ENCODE data around the gene NAPSA.

The NAPSA gene

GRCh38 chr19:50314724-50315708, 50.4 kb downstream of the NAPSA start:
- no peaks in the 10 kb centered on the region for H3K79me2 ChIP-seq (ENCODE audit: control insufficient read depth, low read length)
- TF ChIP-seq CTCF (IDR thresholded peaks at IDR 0.05; ENCODE audit: low read depth, low read length, poor library complexity, severe bottlenecking) (no peak), EZH2phosphoT487 (IDR thresholded peaks at IDR 0.05; ENCODE audit: borderline replicate concordance, low read length) (no peak)
- no peaks in the 10 kb centered on the region; the same call in 1 of the 2 replicates for H3F3A ChIP-seq (ENCODE audit: control insufficient read depth, insufficient read depth)
- no peaks in the 10 kb centered on the region for H3K9me3 ChIP-seq (ENCODE audit: control insufficient read depth, insufficient read depth, low read length)
- H3K4me2 ChIP-seq (ENCODE audit: low read length): no peak overlapping the region
- H3K27ac ChIP-seq (ENCODE audit: low read depth, low read length): no peak overlapping the region
- no peaks in the 10 kb centered on the region for H3K9me2 ChIP-seq (replicated peaks; ENCODE audit: control insufficient read depth, low read length)
- peaks cover 13% of the 10 kb centered on the region for H3K4me1 ChIP-seq (ENCODE audit: control insufficient read depth, low read length)
- H3K4me3 ChIP-seq (ENCODE audit: low read length): no peak overlapping the region
- no peaks in the 10 kb centered on the region for H4K20me1 ChIP-seq (ENCODE audit: control insufficient read depth, insufficient read depth, low read depth, low read length)
- peaks cover 50% of the 10 kb centered on the region for H3K27me3 ChIP-seq (ENCODE audit: control insufficient read depth, low read length)
- H3K36me3 ChIP-seq (ENCODE audit: control insufficient read depth, low read length): no peaks in the 10 kb centered on the region

GRCh38 chr19:50313812-50314536, 51.5 kb downstream of the NAPSA start:
- TF ChIP-seq EZH2phosphoT487 (IDR thresholded peaks at IDR 0.05; ENCODE audit: borderline replicate concordance, low read length) (no peak), CTCF (IDR thresholded peaks at IDR 0.05; ENCODE audit: low read depth, low read length, poor library complexity, severe bottlenecking) (no peak)
- Histone ChIP-seq H4K20me1 (ENCODE audit: control insufficient read depth, insufficient read depth, low read depth, low read length) (no peaks in the 10 kb centered on the region), H3K79me2 (ENCODE audit: control insufficient read depth, low read length) (no peaks in the 10 kb centered on the region), H3K27ac (ENCODE audit: low read depth, low read length) (no peak overlapping the region), H3K27me3 (ENCODE audit: control insufficient read depth, low read length) (peaks cover 54% of the 10 kb centered on the region), H3F3A (ENCODE audit: control insufficient read depth, insufficient read depth) (no peaks in the 10 kb centered on the region; the same call in 1 of the 2 replicates), H3K4me2 (ENCODE audit: low read length) (no peak overlapping the region), H3K4me1 (ENCODE audit: control insufficient read depth, low read length) (peaks cover 13% of the 10 kb centered on the region), H3K36me3 (ENCODE audit: control insufficient read depth, low read length) (no peaks in the 10 kb centered on the region), H3K9me2 (replicated peaks; ENCODE audit: control insufficient read depth, low read length) (no peaks in the 10 kb centered on the region), H3K4me3 (ENCODE audit: low read length) (no peak overlapping the region), H3K9me3 (ENCODE audit: control insufficient read depth, insufficient read depth, low read length) (no peaks in the 10 kb centered on the region)

- no peaks in the 10 kb centered on the region for H4K20me1 ChIP-seq (ENCODE audit: control insufficient read depth, insufficient read depth, low read depth, low read length)
- no peaks in the 10 kb centered on the region for H3K79me2 ChIP-seq (ENCODE audit: control insufficient read depth, low read length)
- peaks cover 13% of the 10 kb centered on the region for H3K4me1 ChIP-seq (ENCODE audit: control insufficient read depth, low read length)
- no peaks in the 10 kb centered on the region for H3K9me3 ChIP-seq (ENCODE audit: control insufficient read depth, insufficient read depth, low read length)
- H3K4me3 ChIP-seq (ENCODE audit: low read length): no peak overlapping the region
- H3K27me3 ChIP-seq (ENCODE audit: control insufficient read depth, low read length): peaks cover 58% of the 10 kb centered on the region
- H3K9me2 ChIP-seq (replicated peaks; ENCODE audit: control insufficient read depth, low read length): no peaks in the 10 kb centered on the region
- no peak overlapping the region for H3K27ac ChIP-seq (ENCODE audit: low read depth, low read length)
- H3K4me2 ChIP-seq (ENCODE audit: low read length): peak overlapping the region; percentile 59; the same call in 1 of the 2 replicates
- H3F3A ChIP-seq (ENCODE audit: control insufficient read depth, insufficient read depth): no peaks in the 10 kb centered on the region; the same call in 1 of the 2 replicates
- TF ChIP-seq EZH2phosphoT487 (IDR thresholded peaks at IDR 0.05; ENCODE audit: borderline replicate concordance, low read length) (no peak), CTCF (IDR thresholded peaks at IDR 0.05; ENCODE audit: low read depth, low read length, poor library complexity, severe bottlenecking) (no peak)
- H3K36me3 ChIP-seq (ENCODE audit: control insufficient read depth, low read length): no peaks in the 10 kb centered on the region
Observed at GRCh38 chr19:50312967-50313811, 52.2 kb downstream of the NAPSA start.

All from DOHH2 (cell line).